ENCODE results near the gene MARVELD3. TPM values are rescaled to one million over a fixed set of nuclear protein-coding genes. Genes with fewer than 3 reads are reported as not detected.

MARVELD3 gene
- total RNA-seq, 2 donors from 2014 or later = 51.0 to 79.0 TPM

DNA sequence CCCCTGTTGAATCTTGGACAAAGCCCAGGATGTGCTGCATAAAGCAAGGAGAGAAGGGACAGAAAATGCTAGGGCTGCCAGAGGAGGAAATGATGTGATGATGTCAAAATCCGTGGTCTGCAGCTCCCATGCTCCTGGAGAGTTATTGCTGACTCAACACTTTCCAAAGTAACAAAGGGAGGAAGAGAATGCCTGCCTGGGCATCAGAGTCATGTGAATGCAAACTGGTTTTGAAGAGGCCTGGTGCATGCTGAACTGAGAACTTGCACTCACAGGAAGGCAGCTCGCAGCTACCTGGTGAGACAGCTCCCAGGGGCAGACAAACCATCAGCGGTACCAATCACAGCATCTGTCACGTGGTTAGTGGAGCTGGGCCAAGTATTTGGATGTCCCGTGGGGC, 2.8 kb downstream of the MARVELD3 start:
- peak overlapping the region in 1 of 2 donors; percentile 28 for H3K9ac ChIP-seq (ENCODE audit: low read depth in 2 of 2, low read length in 2 of 2)
- H3K36me3 ChIP-seq = no peaks in the 10 kb centered on the region
- intact Hi-C loops (cut with DNase I) = loop anchor here (5.0 kb wide), 1 partner anchor 113 kb away; no protein-coding TSS in a partner anchor
- H3K27me3 ChIP-seq = peaks cover 10% of the 10 kb centered on the region
- H3K4me1 ChIP-seq = no peaks in the 10 kb centered on the region
- no peaks in the 10 kb centered on the region for H3K9me3 ChIP-seq
- DNase-seq = no peak
- H3K27ac ChIP-seq = no peak overlapping the region
- TF ChIP-seq, protein P1, sequence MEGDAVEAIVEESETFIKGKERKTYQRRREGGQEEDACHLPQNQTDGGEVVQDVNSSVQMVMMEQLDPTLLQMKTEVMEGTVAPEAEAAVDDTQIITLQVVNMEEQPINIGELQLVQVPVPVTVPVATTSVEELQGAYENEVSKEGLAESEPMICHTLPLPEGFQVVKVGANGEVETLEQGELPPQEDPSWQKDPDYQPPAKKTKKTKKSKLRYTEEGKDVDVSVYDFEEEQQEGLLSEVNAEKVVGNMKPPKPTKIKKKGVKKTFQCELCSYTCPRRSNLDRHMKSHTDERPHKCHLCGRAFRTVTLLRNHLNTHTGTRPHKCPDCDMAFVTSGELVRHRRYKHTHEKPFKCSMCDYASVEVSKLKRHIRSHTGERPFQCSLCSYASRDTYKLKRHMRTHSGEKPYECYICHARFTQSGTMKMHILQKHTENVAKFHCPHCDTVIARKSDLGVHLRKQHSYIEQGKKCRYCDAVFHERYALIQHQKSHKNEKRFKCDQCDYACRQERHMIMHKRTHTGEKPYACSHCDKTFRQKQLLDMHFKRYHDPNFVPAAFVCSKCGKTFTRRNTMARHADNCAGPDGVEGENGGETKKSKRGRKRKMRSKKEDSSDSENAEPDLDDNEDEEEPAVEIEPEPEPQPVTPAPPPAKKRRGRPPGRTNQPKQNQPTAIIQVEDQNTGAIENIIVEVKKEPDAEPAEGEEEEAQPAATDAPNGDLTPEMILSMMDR (IDR thresholded peaks at IDR 0.05) = no peak
- no peak overlapping the region for H3K4me3 ChIP-seq

DNA sequence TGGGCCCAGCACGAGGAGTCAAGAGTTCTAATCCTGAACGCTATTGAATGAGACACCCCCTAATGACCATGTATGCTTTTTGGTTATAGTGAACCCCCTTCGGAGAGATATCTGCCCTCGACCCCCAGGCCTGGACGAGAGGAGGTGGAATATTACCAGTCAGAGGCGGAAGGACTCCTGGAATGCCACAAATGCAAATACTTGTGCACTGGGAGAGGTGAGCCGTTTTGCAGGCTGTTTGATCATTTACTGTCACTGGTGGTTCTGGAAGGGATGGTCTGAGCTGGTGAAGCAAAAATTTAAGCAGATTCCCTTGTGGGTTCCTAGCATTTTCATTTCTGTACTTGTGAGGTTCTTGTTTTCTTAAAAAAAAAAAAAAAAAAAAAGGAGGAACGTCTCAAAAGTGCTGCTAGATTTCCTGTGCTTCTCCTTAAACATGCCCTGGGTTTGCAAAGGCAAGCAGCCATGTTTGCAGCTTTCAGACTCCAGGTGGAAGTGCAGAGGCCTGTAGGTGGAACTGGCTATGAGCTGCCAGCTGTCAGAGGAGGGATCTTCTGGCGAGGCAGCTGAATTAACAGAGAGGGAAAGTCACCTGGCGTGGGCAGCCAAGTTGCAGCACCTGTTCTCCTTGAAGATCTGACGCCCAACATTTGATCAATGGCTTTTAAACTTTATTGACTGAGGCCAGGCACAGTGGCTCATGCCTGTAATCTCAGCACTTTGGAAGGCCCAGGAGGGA, 3.5 kb downstream of the MARVELD3 start:
- peak; percentile 45 for DNase-seq
- Histone ChIP-seq H3K27ac (no peak overlapping the region), H3K36me3 (no peaks in the 10 kb centered on the region), H3K9me3 (no peaks in the 10 kb centered on the region), H3K27me3 (peaks cover 10% of the 10 kb centered on the region), H3K4me1 (no peaks in the 10 kb centered on the region), H3K4me3 (no peak overlapping the region), H3K9ac (ENCODE audit: low read depth in 2 of 2, low read length in 2 of 2) (peak overlapping the region in 1 of 2 donors; percentile 28)
- intact Hi-C loops (cut with DNase I) = loop anchor here (2.0 to 5.0 kb wide), 2 partner anchors 17 to 113 kb away; no protein-coding TSS in a partner anchor
- TF ChIP-seq, protein P1 (IDR thresholded peaks at IDR 0.05) = no peak

DNA sequence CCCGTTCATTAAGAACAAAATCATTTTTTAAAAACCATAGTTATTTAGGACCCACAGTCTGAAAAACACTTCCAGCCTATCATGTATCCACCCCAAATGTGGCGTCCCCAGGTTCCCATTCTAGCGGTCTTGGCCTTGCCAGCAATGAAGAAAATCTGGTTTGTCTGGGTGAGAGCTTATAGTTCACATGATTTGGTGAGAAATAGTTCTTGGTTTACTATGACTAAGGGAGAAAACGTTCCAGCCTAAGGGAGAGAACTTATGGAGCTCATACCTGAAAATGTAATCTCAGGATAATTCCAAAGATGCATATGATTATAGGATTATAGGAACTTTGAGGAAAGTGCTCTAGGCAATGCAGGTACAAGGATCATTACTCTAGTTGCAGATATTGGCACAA, 4.8 kb downstream of the MARVELD3 start:
- TF ChIP-seq, protein P1 (IDR thresholded peaks at IDR 0.05) = no peak
- no peak for DNase-seq
- Histone ChIP-seq H3K27ac (no peak overlapping the region), H3K4me1 (no peaks in the 10 kb centered on the region), H3K27me3 (peaks cover 10% of the 10 kb centered on the region), H3K9me3 (no peaks in the 10 kb centered on the region), H3K36me3 (no peaks in the 10 kb centered on the region), H3K9ac (ENCODE audit: low read depth in 2 of 2, low read length in 2 of 2) (no peak overlapping the region), H3K4me3 (no peak overlapping the region)
- intact Hi-C loops (cut with DNase I) = loop anchor here (2.0 kb wide), 1 partner anchor 16 kb away; no protein-coding TSS in a partner anchor

DNA sequence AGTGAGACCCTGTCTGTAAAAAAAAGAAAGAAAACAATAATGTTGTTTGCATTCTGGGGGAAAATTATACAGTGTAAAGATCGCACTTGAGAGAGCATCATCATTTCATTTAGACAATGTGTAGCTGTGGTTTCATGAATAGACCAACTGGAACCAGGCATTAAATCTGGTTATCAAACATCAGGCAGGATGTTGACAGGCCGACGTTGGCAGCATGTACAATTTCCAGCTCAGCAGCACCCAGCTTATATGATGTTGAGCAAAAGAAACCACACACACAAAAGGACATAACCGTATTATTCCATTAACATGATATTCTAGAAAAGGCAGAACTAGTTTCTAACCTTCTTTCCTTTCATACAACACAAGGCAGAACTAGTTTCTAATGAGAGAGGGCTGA, 5.8 kb downstream of the MARVELD3 start:
- no peak overlapping the region for H3K27ac ChIP-seq
- peaks cover 3% of the 10 kb centered on the region for H3K27me3 ChIP-seq
- DNase-seq = no peak
- H3K36me3 ChIP-seq = no peaks in the 10 kb centered on the region
- H3K4me1 ChIP-seq = no peaks in the 10 kb centered on the region
- no peak overlapping the region for H3K9ac ChIP-seq (ENCODE audit: low read depth in 2 of 2, low read length in 2 of 2)
- TF ChIP-seq, protein P1 (IDR thresholded peaks at IDR 0.05) = no peak
- intact Hi-C loops (cut with DNase I) = loop anchor here (2.0 kb wide), 1 partner anchor 15 kb away; no protein-coding TSS in a partner anchor
- H3K4me3 ChIP-seq = no peak overlapping the region
- no peaks in the 10 kb centered on the region for H3K9me3 ChIP-seq

DNA sequence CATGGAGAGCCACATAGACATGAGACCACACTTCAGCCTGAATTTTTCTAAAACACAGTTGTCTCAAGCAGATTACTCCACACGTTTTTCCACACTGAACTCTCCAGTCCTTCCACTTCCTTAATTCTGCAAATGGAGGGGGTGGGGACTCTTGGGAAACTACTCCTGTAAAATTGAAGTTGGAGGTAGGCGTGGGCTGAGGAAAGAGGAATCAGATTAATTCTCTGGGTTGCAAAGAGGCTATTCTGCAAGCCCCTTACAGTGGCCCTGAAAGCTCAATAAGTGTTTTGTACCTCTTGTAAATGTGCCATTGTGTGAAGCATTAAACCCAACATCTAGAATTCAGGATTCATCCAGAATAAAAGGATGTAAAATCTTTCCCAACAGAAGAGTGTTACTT, 9.6 kb downstream of the MARVELD3 start:
- no peaks in the 10 kb centered on the region for H3K9me3 ChIP-seq
- no peaks in the 10 kb centered on the region for H3K27me3 ChIP-seq
- intact Hi-C loops (cut with DNase I) = no loop called here
- no peak overlapping the region for H3K4me3 ChIP-seq
- no peak overlapping the region for H3K9ac ChIP-seq (ENCODE audit: low read depth in 2 of 2, low read length in 2 of 2)
- H3K27ac ChIP-seq = no peak overlapping the region
- H3K4me1 ChIP-seq = no peaks in the 10 kb centered on the region
- no peak for DNase-seq
- peaks cover 4% of the 10 kb centered on the region for H3K36me3 ChIP-seq
- TF ChIP-seq, protein P1 (IDR thresholded peaks at IDR 0.05) = no peak
